ENCODE data around the gene SLC37A1.
A peak's percentile ranks its signal among the peaks of the same experiment; 100 is the strongest.

Gene SLC37A1

DNA sequence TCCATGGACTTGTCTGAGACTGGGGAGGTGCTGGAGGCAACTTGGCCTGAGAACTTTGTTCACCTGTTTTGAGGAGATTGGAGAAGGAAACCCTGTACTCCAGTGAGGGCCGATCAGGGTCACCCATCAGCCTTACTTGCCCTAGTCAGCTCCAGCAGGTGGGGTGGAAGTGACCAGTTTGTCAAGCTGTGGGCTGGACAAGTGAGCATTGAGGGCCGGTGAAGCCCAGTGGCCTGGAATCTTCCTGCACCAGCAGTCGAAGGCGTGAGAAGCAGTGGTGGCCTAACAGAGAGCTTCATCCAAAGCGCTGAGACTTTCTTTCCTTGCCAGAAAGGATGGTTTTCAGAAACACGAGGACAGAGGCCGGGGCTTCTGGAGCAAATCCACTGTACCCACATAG, 9.6 kb downstream of the SLC37A1 start:
- TF ChIP-seq, protein P1, sequence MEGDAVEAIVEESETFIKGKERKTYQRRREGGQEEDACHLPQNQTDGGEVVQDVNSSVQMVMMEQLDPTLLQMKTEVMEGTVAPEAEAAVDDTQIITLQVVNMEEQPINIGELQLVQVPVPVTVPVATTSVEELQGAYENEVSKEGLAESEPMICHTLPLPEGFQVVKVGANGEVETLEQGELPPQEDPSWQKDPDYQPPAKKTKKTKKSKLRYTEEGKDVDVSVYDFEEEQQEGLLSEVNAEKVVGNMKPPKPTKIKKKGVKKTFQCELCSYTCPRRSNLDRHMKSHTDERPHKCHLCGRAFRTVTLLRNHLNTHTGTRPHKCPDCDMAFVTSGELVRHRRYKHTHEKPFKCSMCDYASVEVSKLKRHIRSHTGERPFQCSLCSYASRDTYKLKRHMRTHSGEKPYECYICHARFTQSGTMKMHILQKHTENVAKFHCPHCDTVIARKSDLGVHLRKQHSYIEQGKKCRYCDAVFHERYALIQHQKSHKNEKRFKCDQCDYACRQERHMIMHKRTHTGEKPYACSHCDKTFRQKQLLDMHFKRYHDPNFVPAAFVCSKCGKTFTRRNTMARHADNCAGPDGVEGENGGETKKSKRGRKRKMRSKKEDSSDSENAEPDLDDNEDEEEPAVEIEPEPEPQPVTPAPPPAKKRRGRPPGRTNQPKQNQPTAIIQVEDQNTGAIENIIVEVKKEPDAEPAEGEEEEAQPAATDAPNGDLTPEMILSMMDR (IDR thresholded peaks at IDR 0.05; ENCODE audit: low read depth, low read length, missing control alignments), result no peak
- in situ Hi-C loops (cut with HindIII; ENCODE audit: low pct_ligation_motif_present, low sequenced_read_pairs), result no loop called here
- DNase-seq, result no peak
- no peaks in the 10 kb centered on the region for H3K36me3 ChIP-seq (replicated peaks)
- H3K4me3 ChIP-seq (ENCODE audit: low read depth, low read length), result no peak overlapping the region
- H3K27ac ChIP-seq, result no peak overlapping the region
- no peaks in the 10 kb centered on the region for H3K27me3 ChIP-seq (replicated peaks)

DNA sequence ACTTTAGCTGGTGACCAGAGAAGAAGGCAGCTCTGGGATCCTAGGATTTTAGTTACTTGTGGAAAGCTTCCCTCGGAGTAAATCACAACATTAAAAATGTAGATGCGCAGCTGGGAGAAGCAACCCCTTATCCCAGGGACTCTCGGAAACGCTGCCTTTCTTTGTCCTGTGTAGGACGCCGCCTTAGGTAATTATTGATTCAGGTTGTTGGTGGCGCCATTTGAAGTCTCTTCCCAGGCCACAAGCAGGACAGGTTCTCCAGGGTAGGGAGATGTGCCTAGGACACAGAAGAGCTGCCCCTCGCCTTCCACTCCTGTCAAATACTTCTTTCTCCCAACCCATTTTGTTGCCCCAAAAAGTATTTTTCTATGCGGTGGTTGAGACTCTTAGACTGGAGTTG, 10.3 kb downstream of the SLC37A1 start:
- Histone ChIP-seq H3K4me3 (ENCODE audit: low read depth, low read length) (no peak overlapping the region), H3K36me3 (replicated peaks) (no peaks in the 10 kb centered on the region), H3K27ac (no peak overlapping the region), H3K27me3 (replicated peaks) (no peaks in the 10 kb centered on the region)
- DNase-seq, result no peak
- TF ChIP-seq, protein P1 (IDR thresholded peaks at IDR 0.05; ENCODE audit: low read depth, low read length, missing control alignments), result no peak
- in situ Hi-C loops (cut with HindIII; ENCODE audit: low pct_ligation_motif_present, low sequenced_read_pairs), result no loop called here

DNA sequence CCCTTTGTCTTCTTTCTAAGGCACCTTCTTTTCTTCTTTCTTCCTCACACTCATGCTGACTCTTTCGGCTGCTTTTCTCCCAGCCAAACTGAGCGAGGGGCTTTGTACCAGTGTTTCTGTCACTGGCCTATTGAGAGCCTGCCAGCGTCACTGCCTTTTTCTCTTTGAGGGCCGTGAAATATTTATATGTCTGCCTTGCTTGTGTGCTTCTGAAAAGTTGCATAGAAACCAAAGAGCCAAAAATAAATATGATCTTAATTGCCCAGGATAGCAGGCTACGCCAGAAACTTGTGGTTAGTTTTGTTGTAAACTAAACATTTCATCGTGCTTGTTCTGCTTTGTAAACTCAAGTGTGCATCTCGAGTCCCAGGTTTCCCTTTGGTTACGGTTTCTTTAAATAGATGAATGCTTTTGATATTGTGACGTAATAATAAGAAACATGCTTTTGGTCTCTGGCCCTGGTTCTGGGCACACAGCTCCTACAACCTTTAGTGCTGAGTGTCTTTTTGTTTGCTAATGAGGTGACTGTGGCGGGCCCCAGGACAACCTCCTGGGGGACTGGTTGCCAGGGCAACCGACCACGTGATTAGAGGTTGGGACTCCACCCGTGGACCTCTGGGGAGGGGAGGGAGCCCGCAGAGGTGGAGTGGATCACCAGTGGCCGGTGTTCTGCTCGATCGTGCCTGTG, 10.8 kb downstream of the SLC37A1 start:
- no peaks in the 10 kb centered on the region for H3K36me3 ChIP-seq (replicated peaks)
- TF ChIP-seq, protein P1 (IDR thresholded peaks at IDR 0.05; ENCODE audit: low read depth, low read length, missing control alignments), result no peak
- H3K4me3 ChIP-seq (ENCODE audit: low read depth, low read length), result peak overlapping the region; percentile 22
- H3K27me3 ChIP-seq (replicated peaks), result no peaks in the 10 kb centered on the region
- DNase-seq, result peak; percentile 15
- in situ Hi-C loops (cut with HindIII; ENCODE audit: low pct_ligation_motif_present, low sequenced_read_pairs), result no loop called here
- no peak overlapping the region for H3K27ac ChIP-seq

DNA sequence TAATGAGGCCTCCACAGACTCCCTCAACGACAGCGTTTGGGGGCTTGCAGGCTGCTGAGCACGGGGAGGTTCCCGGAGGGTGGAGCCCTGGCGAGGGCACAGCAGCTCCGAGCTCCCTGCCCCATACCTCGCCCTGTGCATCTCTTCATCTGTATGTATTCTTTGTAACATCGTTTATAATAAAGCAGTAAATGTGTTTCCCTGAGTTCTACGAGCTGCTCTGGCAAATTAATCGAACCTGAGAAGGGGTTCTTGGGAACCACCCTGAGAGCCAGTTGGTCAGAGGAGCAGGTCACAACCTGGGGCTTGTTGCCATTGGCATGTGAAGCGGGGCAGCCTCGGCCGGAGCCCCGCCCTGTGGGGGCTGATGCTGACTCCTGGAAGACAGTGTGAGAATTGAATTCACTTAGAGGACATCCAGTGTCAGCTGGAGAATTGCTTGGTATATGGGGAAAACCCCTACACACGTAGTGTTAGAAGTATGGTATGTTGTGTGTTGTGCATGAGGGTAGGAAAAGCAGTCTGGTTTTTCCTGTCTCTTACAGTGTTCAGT, 11.5 kb downstream of the SLC37A1 start:
- Histone ChIP-seq H3K36me3 (replicated peaks) (no peaks in the 10 kb centered on the region), H3K27ac (no peak overlapping the region), H3K27me3 (replicated peaks) (no peaks in the 10 kb centered on the region), H3K4me3 (ENCODE audit: low read depth, low read length) (peak overlapping the region; percentile 22)
- in situ Hi-C loops (cut with HindIII; ENCODE audit: low pct_ligation_motif_present, low sequenced_read_pairs), result no loop called here
- TF ChIP-seq, protein P1 (IDR thresholded peaks at IDR 0.05; ENCODE audit: low read depth, low read length, missing control alignments), result no peak
- DNase-seq, result peak; percentile 34

DNA sequence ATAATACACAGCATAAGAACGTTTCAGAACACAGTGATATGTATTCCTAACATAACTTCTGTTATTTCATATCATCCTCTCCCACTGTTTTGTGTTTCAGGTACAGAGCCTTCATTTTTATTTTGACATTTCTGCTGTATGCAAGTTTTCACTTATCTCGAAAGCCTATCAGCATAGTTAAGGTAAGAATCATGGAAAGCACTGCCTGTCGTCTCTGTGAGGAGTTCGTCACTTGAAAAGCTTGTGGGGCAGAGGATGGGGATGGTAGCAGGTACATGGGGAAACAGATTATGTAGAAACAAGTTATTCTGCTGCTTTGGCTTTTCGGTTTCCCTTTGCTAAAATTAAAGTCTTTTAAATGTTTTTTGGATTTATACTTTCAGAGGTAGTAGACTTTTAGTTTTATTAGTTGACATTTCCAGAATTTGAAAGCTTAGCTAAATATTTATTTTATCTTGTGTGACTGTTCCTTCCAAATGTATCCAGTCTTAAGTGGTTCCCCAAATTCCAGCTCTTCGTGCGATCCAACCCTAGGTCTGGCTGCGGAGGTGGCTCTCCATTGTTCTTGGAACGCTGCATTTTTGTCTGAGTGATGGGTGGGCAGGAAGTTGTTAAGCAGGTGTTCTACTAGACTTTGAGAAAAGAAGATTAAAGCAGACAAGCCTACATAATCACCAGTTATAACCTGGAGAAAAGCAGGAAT, 12.2 kb downstream of the SLC37A1 start:
- in situ Hi-C loops (cut with HindIII; ENCODE audit: low pct_ligation_motif_present, low sequenced_read_pairs), result no loop called here
- Histone ChIP-seq H3K27me3 (replicated peaks) (no peaks in the 10 kb centered on the region), H3K36me3 (replicated peaks) (no peaks in the 10 kb centered on the region), H3K4me3 (ENCODE audit: low read depth, low read length) (no peak overlapping the region), H3K27ac (no peak overlapping the region)
- DNase-seq, result no peak
- TF ChIP-seq, protein P1 (IDR thresholded peaks at IDR 0.05; ENCODE audit: low read depth, low read length, missing control alignments), result no peak

Measured in brain microvascular endothelial cell (primary cell).